Prostate gland (tissue), 2 donors: ENCODE data around the gene SHC3. TPM values are rescaled to one million over a fixed set of nuclear protein-coding genes. Genes with fewer than 3 reads are reported as not detected.

Experiments
- DNase-seq: peaks from one replicate; pipeline ENCODE4 v3.0.0-alpha.2; 2019; ENCODE audit warnings: low spot score
- H3K27ac ChIP-seq, 2 donors: fragments of 200-600 bp; sonication (generic); 2 replicates each; pipeline ENCODE4 v1.5.1; 2017 to 2019
- H3K27me3 ChIP-seq: fragments of 200-600 bp; sonication (generic); replicated peaks from 2 replicates; pipeline ENCODE4 v1.5.1; 2019; ENCODE audit not compliant: insufficient read depth
- H3K36me3 ChIP-seq, 2 donors: fragments of 200-600 bp; sonication (generic); 1 replicate in 1 of 2; 2 replicates in 1 of 2; pipeline versions ENCODE4 v1.5.1 to v1.8.1; 2017 to 2019
- H3K4me1 ChIP-seq: fragments of 200-600 bp; sonication (generic); replicated peaks from 2 replicates; pipeline ENCODE4 v1.5.1; 2019
- H3K4me3 ChIP-seq, 2 donors: fragments of 200-600 bp; sonication (generic); 2 replicates each; pipeline ENCODE4 v1.5.1; 2017 to 2019
- H3K9me3 ChIP-seq: fragments of 200-600 bp; sonication (generic); 2 replicates; pipeline ENCODE4 v1.5.1; 2017
- POLR2A ChIP-seq: fragments of 450-650 bp; IDR thresholded peaks from one replicate; pipeline ENCODE4 v1.6.1; 2016; ENCODE audit warnings: antibody characterized with exemption, mild to moderate bottlenecking
- POLR2AphosphoS5 ChIP-seq: sonication (generic); formaldehyde crosslinking; IDR thresholded peaks from one replicate; pipeline ENCODE4 v1.6.1; 2017; ENCODE audit warnings: antibody characterized with exemption
- WGBS: methylation state at CpG from one replicate; pipeline ENCODE4 v1.1.5; 2018; 5-methylcytosine and 5-hydroxymethylcytosine counted together
- intact Hi-C: fragments of 100-400 bp; cut with DNase I; formaldehyde crosslinking; loops from one replicate; pipeline ENCODE4 v1.14.2; 2022
- total RNA-seq, 2 donors: library from RNA; depleted of rRNA; stranded (reverse); fragments of >200 nt; gene quantifications; one replicate each; pipeline ENCODE4 v1.1.0, GENCODE V29; 2016
- TF ChIP-seq, protein P1 (sequence below), 4 experiments: fragments of 200-600 bp in 2 of 4; fragments of 450-650 bp in 2 of 4; sonication (generic) in 2 of 4; IDR thresholded peaks; 1 replicate in 3 of 4; 2 replicates in 1 of 4; pipeline ENCODE4 v1.5.1; 2016 to 2019; ENCODE audit warnings: antibody characterized with exemption in 4 of 4, mild to moderate bottlenecking in 2 of 4, moderate library complexity in 2 of 4

The SHC3 gene
- total RNA-seq, 2 donors from 2014 or later: 0.34 to 0.59 TPM

DNA sequence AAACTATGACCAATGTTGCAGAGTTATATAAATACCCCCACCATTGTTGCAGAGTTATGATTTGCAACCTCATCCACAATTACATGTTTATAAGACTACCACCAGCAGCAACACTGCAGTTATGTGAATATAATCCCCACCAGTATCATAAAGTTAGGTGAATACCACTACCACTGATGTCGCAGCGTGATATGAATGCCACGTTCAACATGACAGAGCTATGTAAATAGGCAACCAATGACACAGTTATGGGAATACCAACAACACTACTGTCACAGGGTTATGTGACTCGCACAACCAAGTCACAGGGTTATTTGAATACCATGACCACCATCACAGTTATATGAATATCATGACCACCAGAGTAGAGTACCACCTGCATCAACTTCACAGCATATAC, 63.9 kb downstream of the SHC3 start:
- no peak for DNase-seq
- H3K27me3 ChIP-seq: no peaks in the 10 kb centered on the region
- TF ChIP-seq POLR2A (no peak), POLR2AphosphoS5 (no peak)
- TF ChIP-seq, protein P1, sequence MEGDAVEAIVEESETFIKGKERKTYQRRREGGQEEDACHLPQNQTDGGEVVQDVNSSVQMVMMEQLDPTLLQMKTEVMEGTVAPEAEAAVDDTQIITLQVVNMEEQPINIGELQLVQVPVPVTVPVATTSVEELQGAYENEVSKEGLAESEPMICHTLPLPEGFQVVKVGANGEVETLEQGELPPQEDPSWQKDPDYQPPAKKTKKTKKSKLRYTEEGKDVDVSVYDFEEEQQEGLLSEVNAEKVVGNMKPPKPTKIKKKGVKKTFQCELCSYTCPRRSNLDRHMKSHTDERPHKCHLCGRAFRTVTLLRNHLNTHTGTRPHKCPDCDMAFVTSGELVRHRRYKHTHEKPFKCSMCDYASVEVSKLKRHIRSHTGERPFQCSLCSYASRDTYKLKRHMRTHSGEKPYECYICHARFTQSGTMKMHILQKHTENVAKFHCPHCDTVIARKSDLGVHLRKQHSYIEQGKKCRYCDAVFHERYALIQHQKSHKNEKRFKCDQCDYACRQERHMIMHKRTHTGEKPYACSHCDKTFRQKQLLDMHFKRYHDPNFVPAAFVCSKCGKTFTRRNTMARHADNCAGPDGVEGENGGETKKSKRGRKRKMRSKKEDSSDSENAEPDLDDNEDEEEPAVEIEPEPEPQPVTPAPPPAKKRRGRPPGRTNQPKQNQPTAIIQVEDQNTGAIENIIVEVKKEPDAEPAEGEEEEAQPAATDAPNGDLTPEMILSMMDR (IDR thresholded peaks at IDR 0.05): no peak
- no peak overlapping the region for H3K27ac ChIP-seq
- WGBS: 98% methylated on average over 4 of the region's 4 CpGs
- no peaks in the 10 kb centered on the region for H3K4me1 ChIP-seq
- intact Hi-C loops: no loop called here
- H3K9me3 ChIP-seq: no peaks in the 10 kb centered on the region
- no peaks in the 10 kb centered on the region for H3K36me3 ChIP-seq
- H3K4me3 ChIP-seq: no peak overlapping the region

DNA sequence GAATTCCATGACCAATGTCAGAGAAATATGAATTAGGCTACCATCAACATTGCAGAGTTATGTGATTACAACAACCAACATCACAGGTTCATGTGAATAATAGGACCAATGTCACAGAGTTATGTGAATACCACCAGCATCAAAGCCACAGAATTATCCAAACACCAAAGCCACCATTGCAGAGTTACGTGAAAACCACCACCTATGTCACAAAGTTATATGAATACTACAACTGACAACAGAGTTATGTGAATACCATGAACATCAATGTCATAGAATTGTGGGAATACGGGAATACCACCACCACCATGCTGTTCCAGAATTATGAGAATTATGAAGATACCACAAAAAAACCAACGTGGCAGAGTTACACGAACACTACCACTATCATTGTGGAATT, 64.8 kb downstream of the SHC3 start:
- intact Hi-C loops: no loop called here
- 92% methylated on average over 4 of the region's 4 CpGs for WGBS
- DNase-seq: no peak

DNA sequence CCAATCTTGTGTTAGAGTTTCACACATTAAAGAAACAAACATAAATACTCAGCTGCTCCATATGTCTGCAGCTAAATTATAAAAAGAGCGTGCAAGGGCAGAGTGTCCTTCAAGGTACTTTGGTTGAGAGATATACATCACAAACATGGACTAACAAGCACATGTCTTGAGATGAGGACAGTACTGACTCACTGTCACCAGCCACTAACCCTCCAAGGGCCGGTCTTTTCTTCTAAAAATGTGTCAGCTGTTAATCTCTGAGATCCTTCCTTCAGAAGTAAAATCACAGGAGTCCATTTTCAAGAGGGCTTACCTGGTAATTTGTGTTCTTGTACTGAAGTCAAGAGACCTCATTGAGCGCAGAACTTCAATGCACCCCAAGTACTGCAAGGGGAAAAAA, 66.4 kb downstream of the SHC3 start:
- Histone ChIP-seq H3K4me1 (no peaks in the 10 kb centered on the region), H3K27me3 (no peaks in the 10 kb centered on the region), H3K4me3 (no peak overlapping the region), H3K9me3 (no peaks in the 10 kb centered on the region), H3K36me3 (no peaks in the 10 kb centered on the region), H3K27ac (no peak overlapping the region)
- TF ChIP-seq, protein P1 (IDR thresholded peaks at IDR 0.05): no peak
- TF ChIP-seq POLR2A (no peak), POLR2AphosphoS5 (no peak)
- intact Hi-C loops: no loop called here
- DNase-seq: no peak
- WGBS: 89% methylated on average over 3 of the region's 3 CpGs

More for the DNA sequence above, 64.8 kb downstream of the SHC3 start:
- Histone ChIP-seq H3K4me3 (no peak overlapping the region), H3K27me3 (no peaks in the 10 kb centered on the region), H3K4me1 (no peaks in the 10 kb centered on the region), H3K36me3 (no peaks in the 10 kb centered on the region), H3K9me3 (no peaks in the 10 kb centered on the region), H3K27ac (no peak overlapping the region)
- TF ChIP-seq, protein P1 (IDR thresholded peaks at IDR 0.05): no peak
- no peak for TF ChIP-seq POLR2AphosphoS5
- no peak for TF ChIP-seq POLR2A

DNA sequence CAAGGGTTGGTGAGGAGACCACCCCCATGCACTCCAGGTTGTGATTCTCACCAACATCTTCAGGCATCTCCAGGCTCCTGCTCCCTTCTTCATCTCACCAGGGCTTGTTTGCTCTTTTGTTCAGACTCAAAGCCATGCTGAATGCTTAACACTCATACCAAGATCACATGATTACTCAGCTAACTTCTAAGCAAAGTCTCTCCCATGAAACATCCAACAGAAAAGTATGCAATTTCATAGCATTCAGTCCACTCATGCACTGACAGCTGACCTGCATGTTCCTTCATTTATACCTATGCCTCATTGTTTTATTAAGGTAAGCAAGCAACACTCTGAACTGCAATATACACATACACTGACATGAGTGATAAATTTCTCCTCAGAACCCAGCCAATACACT, 69.0 kb downstream of the SHC3 start:
- Histone ChIP-seq H3K36me3 (no peaks in the 10 kb centered on the region), H3K4me1 (no peaks in the 10 kb centered on the region), H3K9me3 (no peaks in the 10 kb centered on the region), H3K27me3 (no peaks in the 10 kb centered on the region), H3K27ac (no peak overlapping the region), H3K4me3 (no peak overlapping the region)
- DNase-seq: no peak
- no peak for TF ChIP-seq POLR2AphosphoS5
- TF ChIP-seq POLR2A: no peak
- TF ChIP-seq, protein P1 (IDR thresholded peaks at IDR 0.05): no peak
- intact Hi-C loops: no loop called here

DNA sequence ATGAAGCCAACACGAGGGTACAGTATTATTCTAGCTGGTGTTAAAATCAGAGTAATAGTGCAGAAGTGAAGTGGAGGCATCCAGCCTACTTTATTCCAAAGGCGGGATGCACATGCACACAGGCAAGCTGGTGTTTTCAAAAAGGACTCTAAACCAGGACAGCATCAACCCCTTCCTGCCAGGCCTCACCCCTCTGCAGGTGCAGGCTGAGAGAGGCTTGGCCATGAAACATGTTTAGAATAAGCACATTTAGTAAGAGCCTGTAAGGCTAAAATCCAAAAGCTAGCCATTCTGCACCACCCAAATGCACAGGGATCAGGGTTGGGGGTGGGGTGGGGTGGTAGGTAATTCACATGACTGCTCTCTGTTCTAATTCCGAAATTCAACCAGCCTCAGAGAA, 71.2 kb downstream of the SHC3 start:
- no peaks in the 10 kb centered on the region for H3K36me3 ChIP-seq
- no peaks in the 10 kb centered on the region for H3K27me3 ChIP-seq
- TF ChIP-seq POLR2AphosphoS5 (no peak), POLR2A (no peak)
- TF ChIP-seq, protein P1 (IDR thresholded peaks at IDR 0.05): no peak
- H3K27ac ChIP-seq: no peak overlapping the region
- no peaks in the 10 kb centered on the region for H3K4me1 ChIP-seq
- intact Hi-C loops: no loop called here
- no peaks in the 10 kb centered on the region for H3K9me3 ChIP-seq
- H3K4me3 ChIP-seq: no peak overlapping the region
- no peak for DNase-seq
- 91% methylated on average over 3 of the region's 3 CpGs for WGBS
